HepG2 (cell line): ENCODE data around the gene FAM234B. TPM values are rescaled to one million over a fixed set of nuclear protein-coding genes. Genes with fewer than 3 reads are reported as not detected.

Source experiments
- ASH2L ChIP-seq: fragments of 300-600, 200-600 bp; sonication (generic); IDR thresholded peaks from 2 replicates; pipeline ENCODE4 v1.7.0; 2017; ENCODE audit warnings: low read depth, mild to moderate bottlenecking, moderate library complexity, mixed read lengths, low read length; ENCODE audit not compliant: insufficient read length
- CBX5 ChIP-seq: sonication (generic); formaldehyde crosslinking; IDR thresholded peaks from 2 replicates; pipeline ENCODE4 v1.4.0; 2020; ENCODE audit warnings: missing genetic modification reagents, borderline replicate concordance
- GTF3A ChIP-seq: sonication (generic); formaldehyde crosslinking; conservative IDR thresholded peaks from 2 replicates; pipeline ENCODE4 v1.4.0; 2020; ENCODE audit warnings: mild to moderate bottlenecking, missing genetic modification reagents
- IKZF1 ChIP-seq: fragments of 450-650 bp; IDR thresholded peaks from 2 replicates; pipeline ENCODE4 v1.7.1; 2016
- MIXL1 ChIP-seq: IDR thresholded peaks from 2 replicates; pipeline ENCODE4 v1.6.1; 2016
- MTF1 ChIP-seq: sonication (generic); formaldehyde crosslinking; IDR thresholded peaks from 2 replicates; pipeline ENCODE4 v1.5.0; 2020; ENCODE audit warnings: missing genetic modification reagents
- MXD1 ChIP-seq: sonication (generic); formaldehyde crosslinking; IDR thresholded peaks from 2 replicates; pipeline ENCODE4 v1.4.0; 2020; ENCODE audit warnings: mild to moderate bottlenecking, missing genetic modification reagents
- NR2F2 ChIP-seq: IDR thresholded peaks from 2 replicates; pipeline ENCODE4 v1.6.1; 2012; ENCODE audit warnings: low read depth, inconsistent platforms, borderline replicate concordance
- PREB ChIP-seq: sonication (generic); formaldehyde crosslinking; IDR thresholded peaks from 2 replicates; pipeline ENCODE4 v1.4.0; 2020; ENCODE audit warnings: missing genetic modification reagents
- TBL1XR1 ChIP-seq: fragments of 150-350 bp; IDR thresholded peaks from 2 replicates; pipeline ENCODE4 v1.6.1; 2014; ENCODE audit warnings: borderline replicate concordance, low read length; ENCODE audit not compliant: partially characterized antibody
- TEAD3 ChIP-seq: optimal IDR thresholded peaks from 2 replicates; pipeline ENCODE3; 2016; ENCODE audit warnings: borderline replicate concordance
- THYN1 ChIP-seq: sonication (generic); formaldehyde crosslinking; IDR thresholded peaks from 2 replicates; pipeline ENCODE4 v1.8.1; 2023; ENCODE audit warnings: low read depth, mild to moderate bottlenecking, moderate library complexity, missing genetic modification reagents, borderline replicate concordance
- TSC22D2 ChIP-seq: sonication (generic); formaldehyde crosslinking; IDR thresholded peaks from 2 replicates; pipeline ENCODE4 v1.5.1; 2020; ENCODE audit warnings: missing genetic modification reagents, mild to moderate bottlenecking, borderline replicate concordance
- ZBTB42 ChIP-seq: sonication (generic); formaldehyde crosslinking; IDR thresholded peaks from 2 replicates; pipeline ENCODE4 v1.5.0; 2020; ENCODE audit warnings: mild to moderate bottlenecking, missing genetic modification reagents
- ZMAT3 ChIP-seq: sonication (generic); formaldehyde crosslinking; conservative IDR thresholded peaks from 2 replicates; pipeline ENCODE4 v1.7.0; 2021; ENCODE audit warnings: missing genetic modification reagents
- ZNF124 ChIP-seq: sonication (generic); formaldehyde crosslinking; IDR thresholded peaks from 2 replicates; pipeline ENCODE4 v1.4.0; 2020; ENCODE audit warnings: missing genetic modification reagents
- ZNF234 ChIP-seq: sonication (generic); formaldehyde crosslinking; conservative IDR thresholded peaks from 2 replicates; pipeline ENCODE4 v1.5.1; 2020; ENCODE audit warnings: mild to moderate bottlenecking, missing genetic modification reagents
- ZNF33B ChIP-seq: sonication (generic); formaldehyde crosslinking; IDR thresholded peaks from 2 replicates; pipeline ENCODE4 v1.5.1; 2020; ENCODE audit warnings: mild to moderate bottlenecking, missing genetic modification reagents
- ZNF737 ChIP-seq: sonication (generic); formaldehyde crosslinking; IDR thresholded peaks from 2 replicates; pipeline ENCODE4 v1.5.0; 2020; ENCODE audit warnings: missing genetic modification reagents, mild to moderate bottlenecking, borderline replicate concordance
- polyA plus RNA-seq, 8 experiments: library from polyadenylated mRNA; depleted of rRNA in 3 of 8; stranded (reverse) in 7 of 8; unstranded in 1 of 8; fragments of >200 nt; fragmentation: Illumina TruSeq in 4 of 8; extraction: Trizol in 4 of 8; gene quantifications; 2 replicates each; pipeline versions ENCODE4 v1.2.1 to v1.2.3, GENCODE V29; 2011 to 2016; ENCODE audit warnings: low read depth in 4 of 8, missing spikeins in 1 of 8, mixed read lengths in 1 of 8; ENCODE audit not compliant: insufficient read depth in 1 of 8
- total RNA-seq, 5 experiments: library from RNA; depleted of rRNA; stranded (reverse); fragments of >200 nt; fragmentation: Illumina TruSeq; extraction: Trizol; gene quantifications; 2 replicates each; pipeline ENCODE4 v1.2.3, GENCODE V29; 2016; ENCODE audit warnings: low read depth in 1 of 5
- TF ChIP-seq, protein P1 (sequence below): IDR thresholded peaks from 2 replicates; pipeline ENCODE4 v1.6.1; 2018; ENCODE audit warnings: missing genetic modification reagents
- TF ChIP-seq, protein P2 (sequence below): sonication (generic); formaldehyde crosslinking; IDR thresholded peaks from 2 replicates; pipeline ENCODE4 v1.4.0; 2020; ENCODE audit warnings: missing genetic modification reagents, borderline replicate concordance
- TF ChIP-seq, protein P3 (sequence below): sonication (generic); formaldehyde crosslinking; IDR thresholded peaks from 2 replicates; pipeline ENCODE4 v1.5.1; 2020; ENCODE audit warnings: mild to moderate bottlenecking, missing genetic modification reagents, borderline replicate concordance

FAM234B gene
- total and polyA plus RNA-seq, 2 of the 13 experiments (the other 11 are each of a cell fraction or from before 2014, with no cell fraction given), result 7.8 to 13.8 TPM

DNA sequence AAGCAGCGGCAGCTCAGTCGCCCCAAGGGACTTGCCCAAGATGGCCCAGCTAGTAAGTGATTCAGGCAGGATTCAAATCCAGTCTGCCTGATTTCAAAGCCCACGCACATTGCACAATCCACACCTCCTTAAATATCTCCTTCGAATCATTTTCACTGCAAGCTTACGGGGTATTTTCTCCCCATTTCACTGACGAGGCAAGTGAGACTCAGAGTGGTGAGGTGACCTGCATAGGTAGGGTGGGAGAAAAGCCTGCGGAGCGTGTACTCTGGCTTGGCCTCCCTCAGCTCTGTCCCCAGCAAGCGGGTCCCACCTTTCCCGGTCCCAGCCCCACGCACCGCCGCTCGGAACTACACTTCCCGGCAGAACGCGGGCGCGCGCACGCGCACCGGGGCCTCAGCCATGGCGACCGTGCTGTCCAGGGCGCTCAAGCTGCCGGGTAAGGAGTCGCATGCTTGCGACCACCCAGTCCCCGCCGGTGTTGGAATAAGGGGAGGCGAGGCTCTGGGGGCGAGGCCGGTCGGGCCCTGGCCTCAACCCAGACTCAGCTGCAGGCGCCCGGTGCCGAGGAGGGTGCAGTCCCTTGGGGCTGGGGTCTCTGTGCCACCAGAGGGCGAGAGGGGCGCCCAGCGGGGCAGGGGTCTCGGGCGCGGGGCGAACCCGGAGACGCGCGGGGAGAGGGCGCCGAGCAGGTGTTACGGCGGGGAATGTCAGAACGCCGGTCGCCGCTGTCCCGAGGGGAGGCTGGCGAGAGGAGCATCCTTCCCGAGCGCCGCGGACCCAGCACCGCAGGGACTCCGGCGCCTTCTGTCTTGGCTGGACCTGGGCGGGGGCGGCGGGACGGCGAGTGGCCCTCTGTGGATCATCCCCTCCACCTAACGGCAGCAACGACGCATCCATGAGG, at the start of gene FAM234B (continued):
- TF ChIP-seq ZMAT3 (CRISPR knock-in tag) (0 out of 2 replicates have a peak, but pooled peaks have one; percentile 39), MIXL1 (CRISPR knock-in tag) (no peak), ZNF737 (CRISPR knock-in tag) (no peak), IKZF1 (no peak), ZNF33B (CRISPR knock-in tag) (no peak), TSC22D2 (peak; percentile 27; the same call in 1 of the 2 replicates), ZNF124 (CRISPR knock-in tag) (peak; percentile 67), ASH2L (peak; percentile 53), MTF1 (CRISPR knock-in tag) (no peak), PREB (0 out of 2 replicates have a peak, but pooled peaks have one; percentile 66), TEAD3 (CRISPR knock-in tag) (peak; percentile 34), THYN1 (0 out of 2 replicates have a peak, but pooled peaks have one; percentile 28), ZNF234 (CRISPR knock-in tag) (no peak), TBL1XR1 (no peak), ZBTB42 (peak; percentile 76; the same call in 1 of the 2 replicates), CBX5 (CRISPR knock-in tag) (0 out of 2 replicates have a peak, but pooled peaks have one; percentile 15), MXD1 (CRISPR knock-in tag) (peak; percentile 94), NR2F2 (no peak), GTF3A (CRISPR knock-in tag) (no peak)
- TF ChIP-seq, protein P1, sequence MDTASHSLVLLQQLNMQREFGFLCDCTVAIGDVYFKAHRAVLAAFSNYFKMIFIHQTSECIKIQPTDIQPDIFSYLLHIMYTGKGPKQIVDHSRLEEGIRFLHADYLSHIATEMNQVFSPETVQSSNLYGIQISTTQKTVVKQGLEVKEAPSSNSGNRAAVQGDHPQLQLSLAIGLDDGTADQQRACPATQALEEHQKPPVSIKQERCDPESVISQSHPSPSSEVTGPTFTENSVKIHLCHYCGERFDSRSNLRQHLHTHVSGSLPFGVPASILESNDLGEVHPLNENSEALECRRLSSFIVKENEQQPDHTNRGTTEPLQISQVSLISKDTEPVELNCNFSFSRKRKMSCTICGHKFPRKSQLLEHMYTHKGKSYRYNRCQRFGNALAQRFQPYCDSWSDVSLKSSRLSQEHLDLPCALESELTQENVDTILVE (CRISPR knock-in tag), result peak; percentile 25; the same call in 1 of the 2 replicates
- TF ChIP-seq, protein P2, sequence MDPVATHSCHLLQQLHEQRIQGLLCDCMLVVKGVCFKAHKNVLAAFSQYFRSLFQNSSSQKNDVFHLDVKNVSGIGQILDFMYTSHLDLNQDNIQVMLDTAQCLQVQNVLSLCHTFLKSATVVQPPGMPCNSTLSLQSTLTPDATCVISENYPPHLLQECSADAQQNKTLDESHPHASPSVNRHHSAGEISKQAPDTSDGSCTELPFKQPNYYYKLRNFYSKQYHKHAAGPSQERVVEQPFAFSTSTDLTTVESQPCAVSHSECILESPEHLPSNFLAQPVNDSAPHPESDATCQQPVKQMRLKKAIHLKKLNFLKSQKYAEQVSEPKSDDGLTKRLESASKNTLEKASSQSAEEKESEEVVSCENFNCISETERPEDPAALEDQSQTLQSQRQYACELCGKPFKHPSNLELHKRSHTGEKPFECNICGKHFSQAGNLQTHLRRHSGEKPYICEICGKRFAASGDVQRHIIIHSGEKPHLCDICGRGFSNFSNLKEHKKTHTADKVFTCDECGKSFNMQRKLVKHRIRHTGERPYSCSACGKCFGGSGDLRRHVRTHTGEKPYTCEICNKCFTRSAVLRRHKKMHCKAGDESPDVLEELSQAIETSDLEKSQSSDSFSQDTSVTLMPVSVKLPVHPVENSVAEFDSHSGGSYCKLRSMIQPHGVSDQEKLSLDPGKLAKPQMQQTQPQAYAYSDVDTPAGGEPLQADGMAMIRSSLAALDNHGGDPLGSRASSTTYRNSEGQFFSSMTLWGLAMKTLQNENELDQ (CRISPR knock-in tag), result peak; percentile 82; the same call in 1 of the 2 replicates
- TF ChIP-seq, protein P3, sequence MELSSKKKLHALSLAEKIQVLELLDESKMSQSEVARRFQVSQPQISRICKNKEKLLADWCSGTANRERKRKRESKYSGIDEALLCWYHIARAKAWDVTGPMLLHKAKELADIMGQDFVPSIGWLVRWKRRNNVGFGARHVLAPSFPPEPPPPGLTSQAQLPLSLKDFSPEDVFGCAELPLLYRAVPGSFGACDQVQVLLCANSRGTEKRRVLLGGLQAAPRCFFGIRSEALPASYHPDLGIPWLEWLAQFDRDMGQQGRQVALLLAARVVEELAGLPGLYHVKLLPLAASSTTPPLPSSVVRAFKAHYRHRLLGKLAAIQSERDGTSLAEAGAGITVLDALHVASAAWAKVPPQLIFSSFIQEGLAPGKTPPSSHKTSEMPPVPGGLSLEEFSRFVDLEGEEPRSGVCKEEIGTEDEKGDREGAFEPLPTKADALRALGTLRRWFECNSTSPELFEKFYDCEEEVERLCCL (CRISPR knock-in tag), result 0 out of 2 replicates have a peak, but pooled peaks have one; percentile 43
